Mucosa of stomach (tissue), 1 donor: ENCODE measurements around the gene MAP3K20.
"Not testable (repeated sequence)": the region's sequence is repeated elsewhere in the genome, so short reads cannot be mapped to it uniquely, and the experiment has no call there.

ENCODE experiments used
- H3K27me3 ChIP-seq: one replicate; pipeline ENCODE4 v1.7.0; 2013; ENCODE audit warnings: mild to moderate bottlenecking, low read length; ENCODE audit not compliant: control insufficient read depth, insufficient read depth
- H3K36me3 ChIP-seq: one replicate; pipeline ENCODE4 v1.7.0; 2013; ENCODE audit warnings: low read length; ENCODE audit not compliant: control insufficient read depth, insufficient read depth
- H3K4me1 ChIP-seq: one replicate; pipeline ENCODE4 v1.7.0; 2013; ENCODE audit warnings: mild to moderate bottlenecking, low read length; ENCODE audit not compliant: control insufficient read depth, insufficient read depth
- H3K4me3 ChIP-seq: one replicate; pipeline ENCODE4 v1.7.0; 2013; ENCODE audit warnings: low read length
- H3K9ac ChIP-seq: one replicate; pipeline ENCODE4 v1.7.0; 2013; ENCODE audit warnings: mild to moderate bottlenecking, low read length, moderate library complexity
- H3K9me3 ChIP-seq: one replicate; pipeline ENCODE4 v1.7.0; 2013; ENCODE audit warnings: mild to moderate bottlenecking, low read length, moderate library complexity; ENCODE audit not compliant: control insufficient read depth
- donor health status: Pancreatic carcinoma.

Gene MAP3K20

DNA sequence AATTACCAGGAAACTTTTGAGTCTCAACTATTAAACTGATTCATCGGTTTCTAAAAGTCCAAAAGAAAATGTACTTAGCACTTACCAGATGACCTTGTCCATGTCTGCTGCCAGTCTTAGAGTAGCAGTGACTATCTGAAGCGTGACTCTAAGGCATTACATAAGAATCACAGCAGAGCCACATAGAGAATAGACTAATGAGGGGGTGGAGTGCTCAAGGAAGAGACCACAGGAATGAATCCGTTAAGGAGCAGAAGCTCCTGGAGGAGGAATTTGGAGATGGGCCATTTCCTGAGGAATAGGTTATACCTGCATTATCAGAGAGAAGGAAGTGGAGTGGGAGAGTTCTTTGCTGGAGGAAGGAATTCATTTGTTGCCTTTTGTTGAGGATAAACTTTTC lies 116.0 kb downstream of the MAP3K20 start:
- Histone ChIP-seq H3K27me3 (no peaks in the 10 kb centered on the region), H3K9ac (no peak overlapping the region), H3K9me3 (no peaks in the 10 kb centered on the region), H3K4me3 (no peak overlapping the region), H3K36me3 (no peaks in the 10 kb centered on the region), H3K4me1 (no peaks in the 10 kb centered on the region)

DNA sequence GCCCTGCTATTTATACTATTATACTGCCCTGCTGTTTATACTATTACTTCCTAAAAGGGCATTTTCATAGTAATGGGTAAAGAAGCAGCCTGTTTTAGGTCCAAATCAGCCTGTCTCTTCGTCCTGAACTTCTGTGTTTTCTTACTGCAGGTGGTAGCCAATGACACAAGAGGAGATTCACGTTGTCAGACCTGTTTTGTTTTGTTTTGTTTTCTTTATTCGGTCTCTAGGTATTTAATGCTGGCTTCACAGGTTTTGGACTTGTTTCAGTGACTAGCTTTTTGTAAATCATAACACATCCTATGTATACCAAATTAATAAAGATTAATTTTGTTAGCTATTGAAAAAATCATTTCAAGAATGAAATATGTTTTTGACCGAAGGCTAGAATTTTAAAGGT lies 116.4 kb downstream of the MAP3K20 start:
- H3K4me3 ChIP-seq, result no peak overlapping the region
- no peaks in the 10 kb centered on the region for H3K27me3 ChIP-seq
- no peaks in the 10 kb centered on the region for H3K9me3 ChIP-seq
- H3K9ac ChIP-seq, result no peak overlapping the region
- H3K4me1 ChIP-seq, result no peaks in the 10 kb centered on the region
- no peaks in the 10 kb centered on the region for H3K36me3 ChIP-seq

DNA sequence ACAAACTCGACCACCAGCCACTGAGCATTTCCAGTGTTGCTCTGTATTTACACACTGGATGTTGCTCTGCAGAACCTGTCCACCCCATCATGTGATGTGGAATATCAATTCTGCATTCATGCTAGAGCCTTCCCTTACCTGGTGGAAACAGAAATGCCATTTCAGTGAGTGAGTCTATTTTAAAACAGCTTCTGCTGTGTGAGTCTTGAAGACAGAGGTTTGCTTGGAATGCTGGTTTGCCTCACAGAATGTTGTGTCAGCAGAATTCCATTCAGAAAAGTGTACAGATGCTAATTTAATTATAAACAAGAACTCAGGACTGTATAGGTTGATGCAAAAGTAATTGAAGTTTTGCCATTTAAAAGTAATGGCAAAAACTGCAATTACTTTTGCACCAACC lies 118.3 kb downstream of the MAP3K20 start:
- no peaks in the 10 kb centered on the region for H3K36me3 ChIP-seq
- H3K9me3 ChIP-seq, result no peaks in the 10 kb centered on the region

GRCh38 chr2:173195100-173195499 lies 119.5 kb downstream of the MAP3K20 start:
- H3K4me1 ChIP-seq, result no peaks in the 10 kb centered on the region
- H3K9ac ChIP-seq, result no peak overlapping the region
- H3K9me3 ChIP-seq, result no peaks in the 10 kb centered on the region
- no peaks in the 10 kb centered on the region for H3K36me3 ChIP-seq
- no peaks in the 10 kb centered on the region for H3K27me3 ChIP-seq
- H3K4me3 ChIP-seq, result no peak overlapping the region

More for the DNA sequence above, 118.3 kb downstream of the MAP3K20 start:
- Histone ChIP-seq H3K27me3 (no peaks in the 10 kb centered on the region), H3K4me3 (no peak overlapping the region), H3K4me1 (no peaks in the 10 kb centered on the region), H3K9ac (no peak overlapping the region)

DNA sequence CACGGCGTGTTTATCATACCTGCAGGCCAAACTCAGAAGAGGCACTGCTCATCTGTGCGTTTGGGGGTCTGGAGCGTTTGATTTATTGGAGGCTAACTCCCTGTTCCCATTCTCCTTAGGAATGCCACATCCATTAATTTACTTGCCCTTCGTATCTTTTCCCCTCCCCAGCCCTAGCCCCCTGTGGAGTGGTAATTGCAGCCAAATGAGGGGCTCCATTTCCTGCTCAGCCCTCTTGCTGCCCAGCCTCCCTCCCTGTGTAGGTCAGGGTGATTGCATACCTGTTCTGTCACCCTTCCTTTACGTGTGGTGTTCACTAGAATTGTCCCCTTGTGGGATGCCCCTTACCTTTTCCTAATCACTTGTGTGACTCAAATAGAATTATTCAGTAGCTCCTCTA lies 120.4 kb downstream of the MAP3K20 start:
- Histone ChIP-seq H3K4me1 (no peaks in the 10 kb centered on the region), H3K9me3 (no peaks in the 10 kb centered on the region), H3K36me3 (no peaks in the 10 kb centered on the region), H3K27me3 (no peaks in the 10 kb centered on the region), H3K9ac (no peak overlapping the region), H3K4me3 (no peak overlapping the region)

DNA sequence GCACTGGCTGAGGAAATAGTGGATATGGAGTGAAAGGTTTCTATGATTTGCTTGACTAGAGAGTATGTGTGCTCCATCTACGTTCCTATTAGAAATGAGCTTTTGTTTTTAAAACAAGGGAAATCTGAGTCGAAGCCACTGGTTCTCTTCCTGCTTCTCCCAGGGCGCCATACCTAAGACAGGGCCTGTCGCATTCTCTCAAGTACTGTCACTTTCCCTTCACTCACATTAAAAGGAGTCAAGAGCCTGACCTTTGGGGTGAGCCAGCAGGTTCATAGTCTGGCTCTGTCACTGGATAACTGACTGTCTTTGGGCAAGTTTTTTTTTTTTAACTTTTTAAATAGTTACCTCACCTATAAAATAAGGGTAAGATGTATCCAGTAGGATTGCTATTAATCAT lies 121.0 kb downstream of the MAP3K20 start:
- Histone ChIP-seq H3K36me3 (no peaks in the 10 kb centered on the region), H3K4me3 (no peak overlapping the region), H3K27me3 (no peaks in the 10 kb centered on the region), H3K9ac (no peak overlapping the region), H3K9me3 (no peaks in the 10 kb centered on the region), H3K4me1 (no peaks in the 10 kb centered on the region)

DNA sequence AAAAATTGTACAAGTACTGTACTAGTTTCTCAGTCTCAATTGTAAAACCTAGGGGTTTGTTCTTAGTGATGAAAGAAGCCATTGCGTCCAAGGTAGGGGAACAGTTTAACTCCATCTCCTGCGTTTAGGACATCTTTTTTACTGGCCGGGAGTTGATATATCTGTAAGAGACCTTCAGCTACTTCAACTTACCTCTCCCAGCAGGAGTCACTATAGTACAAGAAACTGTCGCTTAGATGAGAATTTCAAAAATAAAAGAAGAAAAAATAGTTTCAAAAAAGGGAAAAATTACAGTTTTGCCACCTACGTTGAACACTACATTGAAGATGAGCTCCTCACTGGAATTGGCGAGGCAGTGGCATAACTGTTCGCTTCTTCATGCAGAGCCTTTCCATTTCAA lies 122.7 kb downstream of the MAP3K20 start:
- H3K9ac ChIP-seq, result no peak overlapping the region
- H3K36me3 ChIP-seq, result no peaks in the 10 kb centered on the region
- H3K4me3 ChIP-seq, result no peak overlapping the region
- H3K4me1 ChIP-seq, result peaks cover 4% of the 10 kb centered on the region
- H3K27me3 ChIP-seq, result no peaks in the 10 kb centered on the region
- H3K9me3 ChIP-seq, result no peaks in the 10 kb centered on the region

DNA sequence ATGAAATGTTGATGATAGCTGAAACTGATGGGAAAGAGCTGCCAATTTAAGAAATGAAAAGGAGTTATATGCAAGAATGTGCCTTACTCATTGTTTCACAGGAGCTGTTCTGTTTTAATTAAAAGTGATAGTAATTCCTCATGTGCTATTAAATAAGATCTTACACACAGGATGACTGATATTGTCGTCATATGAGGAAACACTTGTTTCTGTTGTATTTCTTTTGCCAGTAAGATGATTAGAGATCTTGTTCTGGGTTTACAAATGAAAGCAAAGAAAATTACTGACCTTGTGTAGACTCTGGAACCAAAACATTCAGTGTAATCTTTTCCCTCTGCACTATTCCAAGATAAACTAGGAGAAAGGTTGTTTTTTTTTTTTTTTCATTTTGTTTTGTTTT lies 123.6 kb downstream of the MAP3K20 start:
- Histone ChIP-seq H3K4me3 (no peak overlapping the region), H3K36me3 (no peaks in the 10 kb centered on the region), H3K27me3 (no peaks in the 10 kb centered on the region), H3K9me3 (no peaks in the 10 kb centered on the region), H3K4me1 (peaks cover 4% of the 10 kb centered on the region), H3K9ac (no peak overlapping the region)

- H3K4me3 ChIP-seq, result no peak overlapping the region
- H3K36me3 ChIP-seq, result no peaks in the 10 kb centered on the region
- H3K9ac ChIP-seq, result no peak overlapping the region
- H3K9me3 ChIP-seq, result no peaks in the 10 kb centered on the region
- no peaks in the 10 kb centered on the region for H3K27me3 ChIP-seq
- H3K4me1 ChIP-seq, result peaks cover 8% of the 10 kb centered on the region
Observed at GRCh38 chr2:173202570-173202969, 126.9 kb downstream of the MAP3K20 start.

GRCh38 chr2:173204316-173204715 lies 128.7 kb downstream of the MAP3K20 start:
- Histone ChIP-seq H3K4me1 (peaks cover 8% of the 10 kb centered on the region), H3K4me3 (no peak overlapping the region), H3K36me3 (no peaks in the 10 kb centered on the region), H3K9ac (no peak overlapping the region), H3K9me3 (no peaks in the 10 kb centered on the region), H3K27me3 (no peaks in the 10 kb centered on the region)

GRCh38 chr2:173205375-173205774 lies 129.7 kb downstream of the MAP3K20 start:
- H3K4me3 ChIP-seq, result no peak overlapping the region
- H3K9me3 ChIP-seq, result no peaks in the 10 kb centered on the region
- H3K27me3 ChIP-seq, result no peaks in the 10 kb centered on the region
- peaks cover 8% of the 10 kb centered on the region for H3K4me1 ChIP-seq
- no peaks in the 10 kb centered on the region for H3K36me3 ChIP-seq
- no peak overlapping the region for H3K9ac ChIP-seq

DNA sequence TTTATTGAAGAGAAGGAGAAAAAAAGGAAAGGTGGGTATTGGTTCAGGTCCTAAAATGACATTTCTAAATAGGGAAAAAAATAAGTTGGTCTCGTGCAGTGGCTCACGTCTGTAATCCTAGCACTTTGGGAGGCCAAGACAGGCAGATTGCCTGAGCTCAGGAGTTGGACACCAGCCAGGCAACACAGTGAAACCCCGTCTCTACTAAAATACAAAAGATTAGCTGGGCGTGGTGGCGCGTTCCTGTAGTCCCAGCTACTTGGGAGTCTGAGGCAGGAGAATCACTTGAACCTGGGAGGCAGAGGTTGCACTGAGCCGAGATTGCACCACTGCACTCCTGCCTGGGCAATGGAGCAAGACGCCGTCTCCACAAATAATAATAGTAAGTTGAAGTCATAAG lies 131.5 kb downstream of the MAP3K20 start:
- H3K4me3 ChIP-seq, H3K4me1 ChIP-seq, H3K9me3 ChIP-seq, H3K36me3 ChIP-seq, H3K27me3 ChIP-seq, H3K9ac ChIP-seq: not testable (repeated sequence)
